HepG2 (cell line): ENCODE data around the gene ZNF322. TPM values are rescaled to one million over a fixed set of nuclear protein-coding genes. Genes with fewer than 3 reads are reported as not detected.

Source experiments
- ATAC-seq: fragments of 200-7000 bp; cut with Tn5 transposase; 3 replicates; pipeline ENCODE4 v1.9.1; 2020; ENCODE audit warnings: mild to moderate bottlenecking, moderate library complexity
- BruUV-seq: library from RNA; stranded (reverse); fragments of 400-500 nt; replicated peaks from 2 replicates; lab custom pipeline; 2021; lab: Mats Ljungman, UMichigan
- CTCF ChIA-PET: fragments of 300-600 bp; formaldehyde crosslinking; extraction: SDS; loops from one replicate; lab custom pipeline; 2021; ENCODE audit warnings: low total read pairs, inconsistent platforms, low intra/inter-chr PET ratio; lab: Yijun Ruan, JAX
- POLR2A ChIA-PET: fragments of 350-600 bp; sonication (Branson Sonifier 250); formaldehyde crosslinking; loops from one replicate; lab custom pipeline; 2020; ENCODE audit warnings: antibody characterized with exemption, inconsistent platforms; lab: Yijun Ruan, JAX
- DNase-seq: peaks from one replicate; pipeline ENCODE4 v3.0.0-alpha.2; 2015; ENCODE audit warnings: low spot score
- FAIRE-seq: peaks from 3 replicates; lab custom pipeline; 2011; peaks lifted over from hg19 to GRCh38; lab: Jason Lieb, UNC
- H2AFZ ChIP-seq: one replicate; pipeline ENCODE4 v1.6.1; 2011; ENCODE audit warnings: low read length, inconsistent platforms
- H3K27ac ChIP-seq: fragments of 300-600 bp; 3 replicates; pipeline ENCODE4 v1.8.0; 2011; ENCODE audit warnings: mixed run types, mild to moderate bottlenecking, mixed read lengths, low read length, inconsistent platforms; ENCODE audit not compliant: insufficient read depth; ENCODE audit errors: extremely low read length
- H3K27me3 ChIP-seq, 2 experiments: fragments of 200-600 bp in 1 of 2; 2 replicates in 1 of 2; 3 replicates in 1 of 2; pipeline versions ENCODE4 v1.6.0 to v1.8.0; 2011; ENCODE audit warnings: low read length in 2 of 2, mild to moderate bottlenecking in 2 of 2, moderate library complexity in 2 of 2, inconsistent platforms in 1 of 2; ENCODE audit not compliant: insufficient read depth in 2 of 2, control insufficient read depth in 1 of 2
- H3K36me3 ChIP-seq, 2 experiments: fragments of 200-600 bp in 1 of 2; replicated peaks in 1 of 2; 2 replicates in 1 of 2; 3 replicates in 1 of 2; pipeline versions ENCODE4 v1.5.1 to v1.8.0; 2011; ENCODE audit warnings: low read length in 2 of 2, inconsistent platforms in 1 of 2; ENCODE audit not compliant: insufficient read depth in 2 of 2, control insufficient read depth in 1 of 2
- H3K4me1 ChIP-seq: 2 replicates; pipeline ENCODE4 v1.5.1; 2012; ENCODE audit warnings: low read length, inconsistent platforms; ENCODE audit not compliant: insufficient read depth
- H3K4me2 ChIP-seq: 2 replicates; pipeline ENCODE4 v1.6.0; 2011; ENCODE audit warnings: low read depth, low read length, inconsistent platforms
- H3K4me3 ChIP-seq, 3 experiments: fragments of 200-600 bp in 1 of 3; sonication (generic), shearing (Covaris generic) in 1 of 3; replicated peaks in 1 of 3; 2 replicates each; pipeline ENCODE4 v1.5.1; 2011 to 2016; ENCODE audit warnings: low read length in 3 of 3, inconsistent platforms in 2 of 3, low read depth in 2 of 3, mild to moderate bottlenecking in 2 of 3, control low read depth in 1 of 3, mixed read lengths in 1 of 3; ENCODE audit not compliant: insufficient read depth in 1 of 3
- H3K79me2 ChIP-seq: one replicate; pipeline ENCODE4 v1.6.1; 2011; ENCODE audit warnings: low read length, inconsistent platforms; ENCODE audit not compliant: insufficient read depth
- H3K9ac ChIP-seq: 2 replicates; pipeline ENCODE4 v1.6.0; 2011; ENCODE audit warnings: mild to moderate bottlenecking, low read depth, low read length, inconsistent platforms; ENCODE audit not compliant: insufficient read depth
- H3K9me3 ChIP-seq: 2 replicates; pipeline ENCODE4 v1.5.1; 2012; ENCODE audit warnings: mild to moderate bottlenecking, low read length
- H4K20me1 ChIP-seq: 2 replicates; pipeline ENCODE4 v1.6.0; 2011; ENCODE audit warnings: inconsistent platforms, mild to moderate bottlenecking, low read length, moderate library complexity; ENCODE audit not compliant: insufficient read depth
- FOXP1 ChIP-seq, 2 experiments: fragments of 450-650 bp in 1 of 2; IDR thresholded peaks; 2 replicates each; pipeline ENCODE4 v1.6.1; 2017 to 2018; ENCODE audit warnings: antibody characterized with exemption in 1 of 2
- KAT8 ChIP-seq: IDR thresholded peaks from 2 replicates; pipeline ENCODE4 v1.6.1; 2016; ENCODE audit warnings: missing genetic modification reagents, missing compliant biosample characterization
- MAFF ChIP-seq: IDR thresholded peaks from 2 replicates; pipeline ENCODE4 v1.6.1; 2011; ENCODE audit warnings: low read depth, low read length, improper control_type of control experiment
- MAFK ChIP-seq, 2 experiments: IDR thresholded peaks in 1 of 2; conservative IDR thresholded peaks in 1 of 2; 2 replicates each; pipeline ENCODE4 v1.6.1; 2011; ENCODE audit warnings: improper control_type of control experiment in 2 of 2, low read length in 2 of 2
- NFE2L2 ChIP-seq: fragments of 150-350 bp; IDR thresholded peaks from 2 replicates; pipeline ENCODE4 v1.6.1; 2014; ENCODE audit warnings: low read length
- RBFOX2 ChIP-seq: fragments of 200-400 bp; formaldehyde crosslinking; IDR thresholded peaks from 2 replicates; pipeline ENCODE4 v1.6.1; 2017; ENCODE audit warnings: low read depth, mild to moderate bottlenecking, low read length
- RNF2 ChIP-seq: fragments of 450-650 bp; conservative IDR thresholded peaks from 2 replicates; pipeline ENCODE4 v1.6.1; 2016; ENCODE audit warnings: low read depth
- SRF ChIP-seq: IDR thresholded peaks from 2 replicates; pipeline ENCODE4 v1.6.1; 2011; ENCODE audit warnings: mild to moderate bottlenecking, low read depth, low read length, moderate library complexity
- ZNF431 ChIP-seq: sonication (generic); formaldehyde crosslinking; IDR thresholded peaks from 2 replicates; pipeline ENCODE4 v1.9.0; 2022; ENCODE audit warnings: missing genetic modification reagents, low read depth, mild to moderate bottlenecking, borderline replicate concordance
- WGBS: methylation state at CpG from one replicate; pipeline ENCODE4 v1.1.6; 2017; ENCODE audit warnings: low lambda C conversion rate; 5-methylcytosine and 5-hydroxymethylcytosine counted together
- in situ Hi-C: cut with HindIII; loops from 2 replicates; pipeline ENCODE4 v1.10.0; 2017; ENCODE audit warnings: low pct_unique_long_range_greater_than_20kb; ENCODE audit not compliant: extremely low pct_ligation_motif_present
- intact Hi-C: fragments of 100-400 bp; cut with micrococcal nuclease; formaldehyde crosslinking; loops from one replicate; pipeline ENCODE4 v1.10.0; 2022; ENCODE audit not compliant: unreplicated experiment
- polyA plus RNA-seq, 8 experiments: library from polyadenylated mRNA; depleted of rRNA in 3 of 8; stranded (reverse) in 7 of 8; unstranded in 1 of 8; fragments of >200 nt; fragmentation: Illumina TruSeq in 4 of 8; extraction: Trizol in 4 of 8; gene quantifications; 2 replicates each; pipeline versions ENCODE4 v1.2.1 to v1.2.3, GENCODE V29; 2011 to 2016; ENCODE audit warnings: low read depth in 4 of 8, missing spikeins in 1 of 8, mixed read lengths in 1 of 8; ENCODE audit not compliant: insufficient read depth in 1 of 8
- total RNA-seq, 5 experiments: library from RNA; depleted of rRNA; stranded (reverse); fragments of >200 nt; fragmentation: Illumina TruSeq; extraction: Trizol; gene quantifications; 2 replicates each; pipeline ENCODE4 v1.2.3, GENCODE V29; 2016; ENCODE audit warnings: low read depth in 1 of 5
- TF ChIP-seq, protein P1 (sequence below): sonication (generic); formaldehyde crosslinking; conservative IDR thresholded peaks from 2 replicates; pipeline ENCODE4 v1.4.0; 2020; ENCODE audit warnings: missing genetic modification reagents

ZNF322 gene
- total and polyA plus RNA-seq, 2 of the 13 experiments (the other 11 are each of a cell fraction or from before 2014, with no cell fraction given) = 8.3 to 22.8 TPM

DNA sequence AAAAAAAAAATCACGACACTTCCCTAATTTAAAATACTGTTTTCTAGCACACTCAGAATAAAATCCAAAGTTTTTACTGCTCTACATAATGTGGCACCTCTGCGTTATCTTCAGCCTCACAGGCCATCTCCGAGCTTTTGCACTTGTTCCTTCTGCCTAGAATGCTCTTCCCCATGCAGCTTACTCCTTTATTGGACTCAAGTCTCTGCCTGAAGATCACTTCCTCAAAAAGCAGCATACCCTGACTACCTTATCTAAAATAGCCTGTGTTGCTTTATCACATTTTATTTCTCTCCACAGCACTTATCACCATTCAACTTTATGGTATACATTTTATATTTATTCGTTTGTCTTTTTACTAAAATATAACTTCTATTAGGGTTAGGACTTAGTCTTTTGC is 2.3 kb downstream of the ZNF322 start (continued):
- TF ChIP-seq ZNF431 (CRISPR knock-in tag) = no peak

DNA sequence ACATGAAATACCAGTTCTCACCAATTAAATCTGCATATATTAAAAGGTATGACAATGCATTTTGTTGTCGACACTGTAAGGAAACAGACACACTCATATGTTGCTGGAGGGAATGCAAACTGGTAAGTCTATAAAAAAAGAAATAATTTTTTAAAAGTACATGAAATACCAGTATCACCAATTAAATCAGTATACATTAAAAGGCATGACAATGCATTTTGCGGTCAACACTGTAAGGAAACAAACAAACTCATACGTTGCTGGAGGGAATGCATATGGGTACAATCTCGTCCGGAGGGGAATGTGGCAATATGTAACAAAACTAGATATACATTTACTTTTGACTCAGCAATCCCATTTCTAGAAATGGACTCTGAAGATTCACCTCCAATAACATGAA is 6.5 kb downstream of the ZNF322 start:
- WGBS = 96% methylated on average over 5 of the region's 5 CpGs
- Histone ChIP-seq H2AFZ (no peak overlapping the region), H3K27me3 (no peaks in the 10 kb centered on the region), H3K79me2 (peaks cover 29% of the 10 kb centered on the region), H3K4me2 (no peak overlapping the region)
- no TSS peak for BruUV-seq
- TF ChIP-seq SRF (no peak), NFE2L2 (peak; percentile 53)
- TF ChIP-seq, all 625 proteins: peak for 1
- no peak for DNase-seq
- Histone ChIP-seq H3K4me1 (peaks cover 16% of the 10 kb centered on the region), H3K27ac (no peak overlapping the region), H3K9me3 (peaks cover 11% of the 10 kb centered on the region), H3K9ac (no peak overlapping the region), H3K4me3 (no peak overlapping the region), H3K36me3 (peaks cover 8 to 28% of the 10 kb centered on the region in 2 experiments), H4K20me1 (no peaks in the 10 kb centered on the region)
- CTCF ChIA-PET = no interaction called here
- POLR2A ChIA-PET = no interaction called here
- no peak for FAIRE-seq
- no peak for ATAC-seq
- intact Hi-C loops = no loop called here
- in situ Hi-C loops = no loop called here

DNA sequence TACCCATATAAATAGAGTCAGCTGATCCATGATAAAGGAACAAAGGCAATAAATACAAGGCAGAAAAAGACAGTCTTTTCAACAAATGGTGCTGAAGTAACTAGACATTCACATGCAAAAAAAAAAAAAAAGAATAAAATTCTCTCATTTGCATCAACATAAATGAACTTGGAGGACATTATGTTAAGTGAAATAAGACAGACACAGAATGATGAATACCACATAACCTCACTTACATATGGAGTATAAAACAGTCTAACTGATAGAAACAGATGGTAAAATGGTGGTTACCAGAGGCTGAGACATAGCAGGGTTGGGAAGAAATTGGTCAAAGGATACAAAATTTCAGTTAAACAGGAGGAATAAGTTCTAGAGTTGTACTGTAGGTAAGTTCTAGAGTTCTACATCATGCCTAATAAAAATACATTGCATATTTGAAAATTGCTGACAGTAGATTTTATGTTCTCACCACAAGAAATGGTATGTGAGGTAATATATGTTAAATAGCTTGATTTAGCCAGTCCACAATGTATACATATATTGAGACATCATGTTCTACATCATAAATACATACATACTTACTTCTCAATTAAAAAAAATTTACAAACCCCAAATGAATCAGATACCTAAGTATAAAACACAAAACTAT is 8.3 kb downstream of the ZNF322 start:
- POLR2A ChIA-PET = no interaction called here
- ATAC-seq = no peak
- intact Hi-C loops (no loop called here), in situ Hi-C loops (no loop called here)
- Histone ChIP-seq H3K36me3 (peaks cover 7 to 22% of the 10 kb centered on the region in 2 experiments), H3K4me1 (no peaks in the 10 kb centered on the region), H3K4me2 (no peak overlapping the region), H2AFZ (no peak overlapping the region), H3K27me3 (no peaks in the 10 kb centered on the region), H3K79me2 (peaks cover 36% of the 10 kb centered on the region), H3K9me3 (peaks cover 11% of the 10 kb centered on the region), H3K4me3 (no peak overlapping the region), H4K20me1 (no peaks in the 10 kb centered on the region), H3K27ac (no peak overlapping the region), H3K9ac (no peak overlapping the region)
- no peak for DNase-seq
- no peak for FAIRE-seq
- CTCF ChIA-PET = no interaction called here
- TF ChIP-seq, protein P1, sequence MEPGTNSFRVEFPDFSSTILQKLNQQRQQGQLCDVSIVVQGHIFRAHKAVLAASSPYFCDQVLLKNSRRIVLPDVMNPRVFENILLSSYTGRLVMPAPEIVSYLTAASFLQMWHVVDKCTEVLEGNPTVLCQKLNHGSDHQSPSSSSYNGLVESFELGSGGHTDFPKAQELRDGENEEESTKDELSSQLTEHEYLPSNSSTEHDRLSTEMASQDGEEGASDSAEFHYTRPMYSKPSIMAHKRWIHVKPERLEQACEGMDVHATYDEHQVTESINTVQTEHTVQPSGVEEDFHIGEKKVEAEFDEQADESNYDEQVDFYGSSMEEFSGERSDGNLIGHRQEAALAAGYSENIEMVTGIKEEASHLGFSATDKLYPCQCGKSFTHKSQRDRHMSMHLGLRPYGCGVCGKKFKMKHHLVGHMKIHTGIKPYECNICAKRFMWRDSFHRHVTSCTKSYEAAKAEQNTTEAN (CRISPR knock-in tag) = no peak
- TF ChIP-seq KAT8 (CRISPR knock-in tag) (no peak), RNF2 (no peak), MAFF (peak; percentile 78), FOXP1 (IDR thresholded peaks at IDR 0.05) (no peak), FOXP1 (CRISPR knock-in tag; IDR thresholded peaks at IDR 0.05) (no peak), MAFK (conservative IDR thresholded peaks at IDR 0.05 in 1 of 2, IDR thresholded peaks at IDR 0.05 in 1 of 2; ENCODE audit: low read length in 2 of 2) (peak; percentile 72 to 87), RBFOX2 (0 out of 2 replicates have a peak, but pooled peaks have one; percentile 27)
- BruUV-seq = no TSS peak
